ENCODE results near the gene TTLL12. TPM values are rescaled to one million over a fixed set of nuclear protein-coding genes. Genes with fewer than 3 reads are reported as not detected.

Gene TTLL12
- total RNA-seq, 1 experiment from 2014 or later = 46.4 TPM

- Histone ChIP-seq H3K4me1 (no peaks in the 10 kb centered on the region), H3K9me3 (no peaks in the 10 kb centered on the region), H3K4me3 (ENCODE audit: low read depth, low read length) (no peak overlapping the region), H3K36me3 (ENCODE audit: control insufficient read depth, insufficient read depth, low read length) (no peaks in the 10 kb centered on the region), H3K27me3 (replicated peaks; ENCODE audit: control insufficient read depth, insufficient read depth, low read length) (no peaks in the 10 kb centered on the region)
- no peaks in the 10 kb centered on the region for H3K36me3 Mint-ChIP-seq (ENCODE audit: insufficient read depth, unreplicated experiment)
- H3K27ac Mint-ChIP-seq (ENCODE audit: unreplicated experiment) = no peak overlapping the region
- no peak for DNase-seq
- BruUV-seq (replicated peaks) = no TSS peak
- H3K27me3 Mint-ChIP-seq (ENCODE audit: insufficient read depth, unreplicated experiment) = no peaks in the 10 kb centered on the region
- H3K4me1 Mint-ChIP-seq (ENCODE audit: low read depth, unreplicated experiment) = no peaks in the 10 kb centered on the region
- no peak overlapping the region for H3K4me3 Mint-ChIP-seq (ENCODE audit: unreplicated experiment)
- intact Hi-C loops (cut with micrococcal nuclease; ENCODE audit: unreplicated experiment) = no loop called here
- H3K9me3 Mint-ChIP-seq (ENCODE audit: unreplicated experiment) = no peaks in the 10 kb centered on the region
- POLR2A ChIA-PET = no interaction called here
- CTCF ChIA-PET = no interaction called here
- TF ChIP-seq CTCF (IDR thresholded peaks at IDR 0.05; ENCODE audit: insufficient read depth in 1 of 2, low read depth in 1 of 2, low read length in 1 of 2, severe bottlenecking in 1 of 2, unreplicated experiment in 1 of 2) = no peak
These were observed 30.5 kb upstream of the TTLL12 start for GRCh38 chr22:43217285-43218030.

- Mint-ChIP-seq H3K27ac (ENCODE audit: unreplicated experiment) (no peak overlapping the region), H3K4me3 (ENCODE audit: unreplicated experiment) (no peak overlapping the region), H3K9me3 (ENCODE audit: unreplicated experiment) (no peaks in the 10 kb centered on the region), H3K4me1 (ENCODE audit: low read depth, unreplicated experiment) (no peaks in the 10 kb centered on the region), H3K27me3 (ENCODE audit: insufficient read depth, unreplicated experiment) (no peaks in the 10 kb centered on the region), H3K36me3 (ENCODE audit: insufficient read depth, unreplicated experiment) (no peaks in the 10 kb centered on the region)
- H3K9me3 ChIP-seq = no peaks in the 10 kb centered on the region
- no peaks in the 10 kb centered on the region for H3K36me3 ChIP-seq (ENCODE audit: control insufficient read depth, insufficient read depth, low read length)
- intact Hi-C loops (cut with micrococcal nuclease; ENCODE audit: unreplicated experiment) = no loop called here
- no peaks in the 10 kb centered on the region; the same call in 1 of the 2 replicates for H3K27me3 ChIP-seq (replicated peaks; ENCODE audit: control insufficient read depth, insufficient read depth, low read length)
- POLR2A ChIA-PET = interaction anchor here (0.6 kb wide), 1 partner anchor 202 kb away, joined by 3 read pairs; no protein-coding TSS in a partner anchor
- no TSS peak for BruUV-seq (replicated peaks)
- CTCF ChIA-PET = no interaction called here
- no peaks in the 10 kb centered on the region for H3K4me1 ChIP-seq
- H3K4me3 ChIP-seq (ENCODE audit: low read depth, low read length) = no peak overlapping the region
- no peak for TF ChIP-seq CTCF (IDR thresholded peaks at IDR 0.05; ENCODE audit: insufficient read depth in 1 of 2, low read depth in 1 of 2, low read length in 1 of 2, severe bottlenecking in 1 of 2, unreplicated experiment in 1 of 2)
- DNase-seq = no peak
These were observed 29.8 kb upstream of the TTLL12 start for GRCh38 chr22:43216738-43217137.

GRCh38 chr22:43213962-43214361, 27.0 kb upstream of the TTLL12 start:
- Histone ChIP-seq H3K9me3 (no peaks in the 10 kb centered on the region), H3K4me3 (ENCODE audit: low read depth, low read length) (no peak overlapping the region), H3K4me1 (no peaks in the 10 kb centered on the region), H3K36me3 (ENCODE audit: control insufficient read depth, insufficient read depth, low read length) (no peaks in the 10 kb centered on the region), H3K27me3 (replicated peaks; ENCODE audit: control insufficient read depth, insufficient read depth, low read length) (no peaks in the 10 kb centered on the region; the same call in 1 of the 2 replicates)
- Mint-ChIP-seq H3K9me3 (ENCODE audit: unreplicated experiment) (no peaks in the 10 kb centered on the region), H3K27me3 (ENCODE audit: insufficient read depth, unreplicated experiment) (no peaks in the 10 kb centered on the region), H3K4me3 (ENCODE audit: unreplicated experiment) (no peak overlapping the region), H3K36me3 (ENCODE audit: insufficient read depth, unreplicated experiment) (no peaks in the 10 kb centered on the region), H3K4me1 (ENCODE audit: low read depth, unreplicated experiment) (no peaks in the 10 kb centered on the region), H3K27ac (ENCODE audit: unreplicated experiment) (no peak overlapping the region)
- BruUV-seq (replicated peaks) = no TSS peak
- TF ChIP-seq CTCF (IDR thresholded peaks at IDR 0.05; ENCODE audit: insufficient read depth in 1 of 2, low read depth in 1 of 2, low read length in 1 of 2, severe bottlenecking in 1 of 2, unreplicated experiment in 1 of 2) = no peak
- no peak for DNase-seq
- CTCF ChIA-PET = no interaction called here
- POLR2A ChIA-PET = no interaction called here
- intact Hi-C loops (cut with micrococcal nuclease; ENCODE audit: unreplicated experiment) = no loop called here
